ENCODE data around the gene GADL1. TPM values are rescaled to one million over a fixed set of nuclear protein-coding genes. Genes with fewer than 3 reads are reported as not detected.

The GADL1 gene
- total RNA-seq, 4 donors from 2014 or later = 1.1 TPM; not detected in 3

- intact Hi-C loops (cut with DNase I; ENCODE audit: low total_unique reads) = no loop called here
- no peaks in the 10 kb centered on the region for H3K27me3 ChIP-seq
- DNase-seq = no peak
- peaks cover 22 to 25% of the 10 kb centered on the region in 2 donors for H3K4me1 ChIP-seq
- no peak overlapping the region for H3K4me3 ChIP-seq
- H3K9me3 ChIP-seq = no peaks in the 10 kb centered on the region
- TF ChIP-seq CTCF (IDR thresholded peaks at IDR 0.05) = no peak
- TF ChIP-seq POLR2A (IDR thresholded peaks at IDR 0.05) = no peak
- peak overlapping the region; percentile 75 to 86 for H3K27ac ChIP-seq
- H3K36me3 ChIP-seq = no peaks in the 10 kb centered on the region
Measured at GRCh38 chr3:30688776-30689641, 205.5 kb downstream of the GADL1 start.

DNA sequence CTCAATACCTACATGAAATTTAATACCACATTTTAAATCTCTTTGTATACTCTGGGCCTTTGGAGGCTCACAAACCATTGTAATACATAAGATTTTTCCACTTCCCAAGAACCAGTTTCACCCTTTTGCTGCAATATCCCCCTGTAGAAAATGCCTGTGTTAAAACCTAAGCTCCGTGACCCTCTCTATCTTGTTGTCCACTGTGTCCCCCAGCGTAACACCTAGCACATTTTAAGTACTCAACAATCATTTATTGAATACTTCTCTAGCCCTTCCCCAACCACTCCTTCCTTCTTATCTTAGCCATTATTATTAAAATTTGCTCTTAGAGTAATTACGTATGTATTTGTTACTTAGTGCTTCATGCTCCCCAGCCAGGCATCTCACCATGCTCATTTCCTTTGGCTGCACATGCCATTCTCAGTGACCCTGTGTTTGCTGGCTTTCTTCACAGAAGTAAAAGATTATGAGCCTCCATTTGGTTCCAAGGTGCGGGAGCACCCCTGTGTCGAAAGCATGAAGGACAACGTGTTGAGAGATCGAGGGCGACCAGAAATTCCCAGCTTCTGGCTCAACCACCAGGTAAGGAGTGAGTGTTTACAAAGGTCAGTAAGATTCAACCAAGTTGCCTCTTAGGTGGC is 206.4 kb downstream of the GADL1 start:
- Histone ChIP-seq H3K4me1 (peaks cover 30 to 33% of the 10 kb centered on the region in 2 donors), H3K4me3 (no peak overlapping the region), H3K9me3 (no peaks in the 10 kb centered on the region), H3K36me3 (no peaks in the 10 kb centered on the region), H3K27ac (peak overlapping the region; percentile 75 to 86), H3K27me3 (no peaks in the 10 kb centered on the region)
- intact Hi-C loops (cut with DNase I; ENCODE audit: low total_unique reads) = no loop called here
- DNase-seq = no peak
- TF ChIP-seq CTCF (IDR thresholded peaks at IDR 0.05) = no peak
- TF ChIP-seq POLR2A (IDR thresholded peaks at IDR 0.05) = no peak

GRCh38 chr3:30686799-30687198 is 207.7 kb downstream of the GADL1 start:
- H3K27ac ChIP-seq = peak overlapping the region; percentile 69 to 86
- TF ChIP-seq CTCF (IDR thresholded peaks at IDR 0.05) = no peak
- no peak for TF ChIP-seq POLR2A (IDR thresholded peaks at IDR 0.05)
- no peaks in the 10 kb centered on the region for H3K27me3 ChIP-seq
- peaks cover 40 to 46% of the 10 kb centered on the region in 2 donors for H3K4me1 ChIP-seq
- intact Hi-C loops (cut with DNase I; ENCODE audit: low total_unique reads) = no loop called here
- no peak for DNase-seq
- no peak overlapping the region for H3K4me3 ChIP-seq
- H3K36me3 ChIP-seq = no peaks in the 10 kb centered on the region
- H3K9me3 ChIP-seq = no peaks in the 10 kb centered on the region

DNA sequence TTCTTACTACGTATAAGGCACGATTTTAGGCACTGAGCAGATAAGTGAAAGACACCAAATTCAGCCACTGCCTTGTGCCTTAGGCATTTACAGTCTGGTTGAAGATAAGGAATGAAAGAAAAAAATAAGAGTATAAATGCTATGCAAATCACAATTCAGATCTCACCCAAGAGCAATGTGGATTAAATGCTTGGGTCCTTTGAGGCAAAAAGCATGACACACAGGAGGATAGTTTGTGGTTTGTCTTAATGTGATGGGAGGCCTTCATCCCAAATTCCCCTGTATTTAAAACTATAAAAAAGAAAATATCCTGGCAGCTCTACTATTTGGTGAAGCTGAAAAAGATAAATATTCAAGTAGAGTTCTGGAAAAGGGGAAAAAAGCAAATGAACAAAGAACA is 208.3 kb downstream of the GADL1 start:
- peak overlapping the region; percentile 69 to 86 for H3K27ac ChIP-seq
- no peaks in the 10 kb centered on the region for H3K27me3 ChIP-seq
- H3K9me3 ChIP-seq = no peaks in the 10 kb centered on the region
- peaks cover 40 to 48% of the 10 kb centered on the region in 2 donors for H3K4me1 ChIP-seq
- TF ChIP-seq POLR2A (IDR thresholded peaks at IDR 0.05) (no peak), CTCF (IDR thresholded peaks at IDR 0.05) (no peak)
- H3K4me3 ChIP-seq = no peak overlapping the region
- DNase-seq = no peak
- intact Hi-C loops (cut with DNase I; ENCODE audit: low total_unique reads) = no loop called here
- H3K36me3 ChIP-seq = no peaks in the 10 kb centered on the region

GRCh38 chr3:30685267-30685667 is 209.2 kb downstream of the GADL1 start:
- no peaks in the 10 kb centered on the region for H3K36me3 ChIP-seq
- DNase-seq = no peak
- no peaks in the 10 kb centered on the region for H3K27me3 ChIP-seq
- intact Hi-C loops (cut with DNase I; ENCODE audit: low total_unique reads) = no loop called here
- H3K4me1 ChIP-seq = peaks cover 40 to 48% of the 10 kb centered on the region in 2 donors
- H3K9me3 ChIP-seq = no peaks in the 10 kb centered on the region
- peak overlapping the region; percentile 69 to 86 for H3K27ac ChIP-seq
- TF ChIP-seq CTCF (IDR thresholded peaks at IDR 0.05) (no peak), POLR2A (IDR thresholded peaks at IDR 0.05) (no peak)
- H3K4me3 ChIP-seq = no peak overlapping the region
